Panc1 (cell line): ENCODE results near the gene PLCL1. TPM values are rescaled to one million over a fixed set of nuclear protein-coding genes. Genes with fewer than 3 reads are reported as not detected.

ENCODE experiments used
- ATAC-seq: fragments of 200-7000 bp; cut with Tn5 transposase; 2 replicates; pipeline ENCODE4 v1.9.1; 2020; ENCODE audit warnings: mild to moderate bottlenecking, moderate library complexity
- BruUV-seq: library from RNA; stranded (reverse); fragments of 400-500 nt; replicated peaks from 2 replicates; lab custom pipeline; 2021; lab: Mats Ljungman, UMichigan
- CTCF ChIA-PET: fragments of 300-600 bp; sonication (Branson Sonifier 250); formaldehyde crosslinking; loops from one replicate; lab custom pipeline; 2022; ENCODE audit warnings: antibody characterized with exemption; lab: Charles Lee
- POLR2A ChIA-PET: fragments of 300-600 bp; sonication (Branson Sonifier 250); formaldehyde crosslinking; loops from one replicate; lab custom pipeline; 2022; ENCODE audit warnings: antibody characterized with exemption; lab: Charles Lee
- DNase-seq: peaks from one replicate; pipeline ENCODE4 v3.0.0-alpha.2; 2010; ENCODE audit warnings: low read depth, low spot score
- H3K27ac ChIP-seq: 2 replicates; pipeline ENCODE4 v1.5.1; 2011; ENCODE audit warnings: mild to moderate bottlenecking, low read length, inconsistent platforms
- H3K27me3 ChIP-seq: fragments of 200-500 bp; sonication (Bioruptor generic); 2 replicates; pipeline ENCODE4 v1.6.0; 2014; ENCODE audit warnings: low read length, inconsistent platforms; ENCODE audit not compliant: control insufficient read depth, insufficient read depth
- H3K36me3 ChIP-seq: fragments of 200-500 bp; sonication (Bioruptor generic); 2 replicates; pipeline ENCODE4 v1.5.1; 2014; ENCODE audit warnings: inconsistent platforms, mild to moderate bottlenecking, low read length, moderate library complexity; ENCODE audit not compliant: control insufficient read depth, insufficient read depth
- H3K4me1 ChIP-seq: 2 replicates; pipeline ENCODE4 v1.5.1; 2011; ENCODE audit warnings: inconsistent platforms, mild to moderate bottlenecking, low read length, moderate library complexity; ENCODE audit not compliant: control insufficient read depth, insufficient read depth
- H3K4me3 ChIP-seq, 2 experiments: 2 replicates each; pipeline ENCODE4 v1.5.1; 2011 to 2012; ENCODE audit warnings: low read depth in 2 of 2, low read length in 2 of 2, mild to moderate bottlenecking in 2 of 2, inconsistent platforms in 1 of 2, moderate library complexity in 1 of 2
- H3K9me3 ChIP-seq: fragments of 200-500 bp; sonication (Bioruptor generic); 2 replicates; pipeline ENCODE4 v1.5.1; 2014; ENCODE audit warnings: low read depth, mild to moderate bottlenecking, inconsistent platforms, low read length, moderate library complexity; ENCODE audit not compliant: control insufficient read depth, insufficient read depth
- POLR2AphosphoS5 ChIP-seq: IDR thresholded peaks from 2 replicates; pipeline ENCODE4 v1.6.1; 2012; ENCODE audit warnings: mild to moderate bottlenecking, low read depth, low read length, moderate library complexity
- SIN3A ChIP-seq: IDR thresholded peaks from 2 replicates; pipeline ENCODE4 v1.6.1; 2012; ENCODE audit warnings: low read depth, mild to moderate bottlenecking, low read length, moderate library complexity, borderline replicate concordance; ENCODE audit not compliant: insufficient read depth
- TCF7L2 ChIP-seq: IDR thresholded peaks from 2 replicates; pipeline ENCODE4 v1.6.1; 2011; ENCODE audit warnings: mild to moderate bottlenecking, low read depth, low read length, inconsistent platforms
- in situ Hi-C: cut with HindIII; loops from 2 replicates; pipeline ENCODE4 v1.10.0; 2016; ENCODE audit warnings: low sequenced_read_pairs, low pct_unique_long_range_greater_than_20kb
- intact Hi-C: fragments of 100-400 bp; cut with micrococcal nuclease; formaldehyde crosslinking; loops from one replicate; pipeline ENCODE4 v1.10.0; 2022; ENCODE audit not compliant: unreplicated experiment
- total RNA-seq: library from RNA; stranded (reverse); gene quantifications from one replicate; pipeline ENCODE4 v1.2.1, GENCODE V29; 2021; ENCODE audit not compliant: unreplicated experiment
- TF ChIP-seq, protein P1 (sequence below): fragments of 450-650 bp; IDR thresholded peaks from 2 replicates; pipeline ENCODE4 v1.5.1; 2017; ENCODE audit warnings: mild to moderate bottlenecking
- TF ChIP-seq, protein P2 (sequence below), 2 experiments: IDR thresholded peaks; 2 replicates each; pipeline ENCODE4 v1.6.1; 2011 to 2012; ENCODE audit warnings: low read depth in 2 of 2, control low read depth in 1 of 2, low read length in 1 of 2, mild to moderate bottlenecking in 1 of 2, moderate library complexity in 1 of 2; ENCODE audit not compliant: insufficient read depth in 1 of 2

Gene PLCL1
- total RNA-seq, 1 experiment from 2014 or later, result not detected

- ChIA-PET CTCF (no interaction called here), POLR2A (no interaction called here)
- Histone ChIP-seq H3K9me3 (no peaks in the 10 kb centered on the region), H3K27ac (no peak overlapping the region), H3K27me3 (peaks cover 3% of the 10 kb centered on the region; the same call in 1 of the 2 replicates), H3K4me1 (no peaks in the 10 kb centered on the region), H3K4me3 (no peak overlapping the region), H3K36me3 (no peaks in the 10 kb centered on the region)
- no peak for TF ChIP-seq SIN3A
- TF ChIP-seq, protein P1, sequence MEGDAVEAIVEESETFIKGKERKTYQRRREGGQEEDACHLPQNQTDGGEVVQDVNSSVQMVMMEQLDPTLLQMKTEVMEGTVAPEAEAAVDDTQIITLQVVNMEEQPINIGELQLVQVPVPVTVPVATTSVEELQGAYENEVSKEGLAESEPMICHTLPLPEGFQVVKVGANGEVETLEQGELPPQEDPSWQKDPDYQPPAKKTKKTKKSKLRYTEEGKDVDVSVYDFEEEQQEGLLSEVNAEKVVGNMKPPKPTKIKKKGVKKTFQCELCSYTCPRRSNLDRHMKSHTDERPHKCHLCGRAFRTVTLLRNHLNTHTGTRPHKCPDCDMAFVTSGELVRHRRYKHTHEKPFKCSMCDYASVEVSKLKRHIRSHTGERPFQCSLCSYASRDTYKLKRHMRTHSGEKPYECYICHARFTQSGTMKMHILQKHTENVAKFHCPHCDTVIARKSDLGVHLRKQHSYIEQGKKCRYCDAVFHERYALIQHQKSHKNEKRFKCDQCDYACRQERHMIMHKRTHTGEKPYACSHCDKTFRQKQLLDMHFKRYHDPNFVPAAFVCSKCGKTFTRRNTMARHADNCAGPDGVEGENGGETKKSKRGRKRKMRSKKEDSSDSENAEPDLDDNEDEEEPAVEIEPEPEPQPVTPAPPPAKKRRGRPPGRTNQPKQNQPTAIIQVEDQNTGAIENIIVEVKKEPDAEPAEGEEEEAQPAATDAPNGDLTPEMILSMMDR, result no peak
- TF ChIP-seq, protein P2, sequence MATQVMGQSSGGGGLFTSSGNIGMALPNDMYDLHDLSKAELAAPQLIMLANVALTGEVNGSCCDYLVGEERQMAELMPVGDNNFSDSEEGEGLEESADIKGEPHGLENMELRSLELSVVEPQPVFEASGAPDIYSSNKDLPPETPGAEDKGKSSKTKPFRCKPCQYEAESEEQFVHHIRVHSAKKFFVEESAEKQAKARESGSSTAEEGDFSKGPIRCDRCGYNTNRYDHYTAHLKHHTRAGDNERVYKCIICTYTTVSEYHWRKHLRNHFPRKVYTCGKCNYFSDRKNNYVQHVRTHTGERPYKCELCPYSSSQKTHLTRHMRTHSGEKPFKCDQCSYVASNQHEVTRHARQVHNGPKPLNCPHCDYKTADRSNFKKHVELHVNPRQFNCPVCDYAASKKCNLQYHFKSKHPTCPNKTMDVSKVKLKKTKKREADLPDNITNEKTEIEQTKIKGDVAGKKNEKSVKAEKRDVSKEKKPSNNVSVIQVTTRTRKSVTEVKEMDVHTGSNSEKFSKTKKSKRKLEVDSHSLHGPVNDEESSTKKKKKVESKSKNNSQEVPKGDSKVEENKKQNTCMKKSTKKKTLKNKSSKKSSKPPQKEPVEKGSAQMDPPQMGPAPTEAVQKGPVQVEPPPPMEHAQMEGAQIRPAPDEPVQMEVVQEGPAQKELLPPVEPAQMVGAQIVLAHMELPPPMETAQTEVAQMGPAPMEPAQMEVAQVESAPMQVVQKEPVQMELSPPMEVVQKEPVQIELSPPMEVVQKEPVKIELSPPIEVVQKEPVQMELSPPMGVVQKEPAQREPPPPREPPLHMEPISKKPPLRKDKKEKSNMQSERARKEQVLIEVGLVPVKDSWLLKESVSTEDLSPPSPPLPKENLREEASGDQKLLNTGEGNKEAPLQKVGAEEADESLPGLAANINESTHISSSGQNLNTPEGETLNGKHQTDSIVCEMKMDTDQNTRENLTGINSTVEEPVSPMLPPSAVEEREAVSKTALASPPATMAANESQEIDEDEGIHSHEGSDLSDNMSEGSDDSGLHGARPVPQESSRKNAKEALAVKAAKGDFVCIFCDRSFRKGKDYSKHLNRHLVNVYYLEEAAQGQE (IDR thresholded peaks at IDR 0.05; ENCODE audit: insufficient read depth in 1 of 2, low read depth in 2 of 2, low read length in 1 of 2), result no peak
- TF ChIP-seq TCF7L2, result no peak
- TF ChIP-seq POLR2AphosphoS5, result no peak
- intact Hi-C loops (no loop called here), in situ Hi-C loops (no loop called here)
- no peak for DNase-seq
- ATAC-seq, result no peak
- BruUV-seq, result no TSS peak
Observed at GRCh38 chr2:197949224-197949623, 144.8 kb downstream of the PLCL1 start.

DNA sequence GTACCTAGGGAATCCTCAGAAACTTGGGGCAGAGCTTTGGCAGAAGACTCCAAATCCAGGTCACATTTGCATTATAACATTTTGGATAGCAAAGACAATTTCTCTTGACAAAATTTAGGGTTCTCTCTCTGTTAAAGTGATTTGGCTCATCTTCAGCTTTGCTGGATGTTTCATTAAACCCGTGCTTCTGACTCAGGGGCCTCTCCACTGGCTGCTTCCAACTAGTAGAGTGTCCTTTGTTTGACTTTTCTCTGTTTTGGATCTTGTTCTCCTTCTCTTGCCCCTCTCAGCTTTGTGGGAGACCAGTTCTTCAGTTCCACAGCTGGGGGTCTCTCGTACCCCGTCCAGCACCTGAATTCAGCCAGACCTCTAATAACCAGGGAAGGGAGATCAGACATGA is 145.6 kb downstream of the PLCL1 start:
- intact Hi-C loops, result no loop called here
- Histone ChIP-seq H3K27me3 (no peaks in the 10 kb centered on the region), H3K4me1 (no peaks in the 10 kb centered on the region), H3K4me3 (no peak overlapping the region), H3K27ac (no peak overlapping the region), H3K9me3 (no peaks in the 10 kb centered on the region), H3K36me3 (no peaks in the 10 kb centered on the region)
- DNase-seq (no peak), ATAC-seq (no peak)
- ChIA-PET POLR2A (no interaction called here), CTCF (no interaction called here)
- in situ Hi-C loops, result no loop called here
- no TSS peak for BruUV-seq
- TF ChIP-seq SIN3A (no peak), POLR2AphosphoS5 (no peak), TCF7L2 (no peak)
- TF ChIP-seq, protein P2 (IDR thresholded peaks at IDR 0.05; ENCODE audit: insufficient read depth in 1 of 2, low read depth in 2 of 2, low read length in 1 of 2), result no peak
- TF ChIP-seq, protein P1, result no peak
